ENCODE measurements around the gene GRM2.
A peak's percentile ranks its signal among the peaks of the same experiment; 100 is the strongest.

Gene GRM2

DNA sequence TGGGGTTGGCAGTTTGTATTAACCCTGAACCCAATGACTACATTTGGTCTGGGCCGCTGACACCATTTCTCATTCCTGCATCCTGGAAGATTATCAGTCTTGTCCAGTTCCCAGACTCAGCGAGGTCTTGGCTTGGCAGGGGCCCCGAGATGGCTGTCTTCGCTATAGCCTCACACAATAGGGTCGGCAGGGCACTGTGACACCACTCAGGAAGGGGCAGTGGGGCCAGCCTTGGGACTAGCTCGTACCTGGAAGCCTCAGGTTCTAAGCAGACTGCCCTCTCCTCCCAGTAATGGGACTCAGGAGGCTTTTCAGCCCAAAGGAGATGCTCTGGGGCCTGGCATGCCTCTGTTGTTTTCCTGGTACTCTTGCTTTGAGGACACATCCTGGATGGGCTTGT is 26.7 kb upstream of the GRM2 start:
- no peak for DNase-seq (ENCODE audit: low read depth, low spot score)

GRCh38 chr3:51680663-51681230 is 26.1 kb upstream of the GRM2 start:
- no peak for DNase-seq (ENCODE audit: low read depth, low spot score)

DNA sequence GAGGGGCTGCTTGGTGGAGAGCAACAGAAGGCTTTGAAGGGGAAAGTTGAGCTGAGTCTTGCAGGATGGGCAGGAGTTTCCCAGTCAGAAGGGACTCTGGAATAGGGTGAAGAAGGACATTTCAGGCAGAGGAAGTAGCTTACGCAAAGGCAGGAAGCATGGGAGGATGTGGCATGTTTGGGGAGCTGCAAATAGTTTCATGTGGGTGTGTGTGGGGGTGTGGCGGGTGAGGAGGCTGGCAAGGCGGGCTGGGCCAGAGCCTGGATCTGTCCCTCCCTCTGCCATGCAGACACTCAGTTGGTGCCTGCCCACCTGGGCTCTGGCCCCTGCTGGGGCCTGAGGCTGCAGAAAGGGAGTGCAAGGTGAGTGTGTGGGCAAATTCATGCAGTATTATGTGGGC is 25.4 kb upstream of the GRM2 start:
- no peak for DNase-seq (ENCODE audit: low read depth, low spot score)

DNA sequence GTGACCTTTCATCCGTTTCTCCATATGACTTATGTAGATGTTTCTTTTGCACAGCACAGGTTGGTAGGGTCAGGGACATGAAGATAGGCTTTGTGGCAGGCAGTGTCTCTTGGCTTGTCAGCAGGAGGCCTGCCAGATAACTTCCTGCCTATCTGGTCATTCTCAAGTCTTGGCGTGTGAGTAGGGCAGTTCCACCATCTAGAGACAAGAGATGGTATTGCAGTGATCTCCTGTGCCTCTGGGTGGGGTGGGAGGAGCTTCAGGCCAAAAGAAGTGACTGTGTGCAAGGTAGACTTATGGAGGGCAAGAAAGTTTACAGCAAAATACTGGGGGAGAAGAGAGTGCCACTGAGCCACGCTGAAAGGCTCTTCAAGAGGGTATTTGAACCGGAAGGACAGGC is 24.8 kb upstream of the GRM2 start:
- peak; percentile 72 for DNase-seq (ENCODE audit: low read depth, low spot score)

GRCh38 chr3:51682526-51682925 is 24.3 kb upstream of the GRM2 start:
- DNase-seq (ENCODE audit: low read depth, low spot score) = no peak

DNA sequence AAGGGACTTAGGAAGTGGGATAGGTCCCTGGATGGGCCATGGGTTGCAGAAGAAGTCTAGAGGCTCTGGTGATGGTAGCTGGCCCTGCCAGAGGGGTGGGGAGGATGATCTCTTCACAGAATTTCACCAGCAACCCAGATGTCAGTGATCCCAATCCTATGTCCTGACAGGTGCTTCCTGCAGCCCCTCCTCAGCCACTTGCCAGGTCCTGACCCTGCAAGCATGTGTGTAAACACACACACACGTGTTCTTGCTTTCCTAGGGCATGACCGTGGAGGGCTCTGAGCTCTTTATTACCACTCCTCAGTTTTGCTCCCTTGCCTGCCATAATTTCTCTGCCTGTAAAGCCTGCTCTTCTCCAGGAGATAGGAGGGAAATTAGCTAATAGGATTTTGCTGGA is 23.3 kb upstream of the GRM2 start:
- no peak for DNase-seq (ENCODE audit: low read depth, low spot score)

- no peak for DNase-seq (ENCODE audit: low read depth, low spot score)
Measured at GRCh38 chr3:51684971-51685751, 21.7 kb upstream of the GRM2 start.

- DNase-seq (ENCODE audit: low read depth, low spot score) = no peak
Measured at GRCh38 chr3:51686056-51686455, 20.8 kb upstream of the GRM2 start.

GRCh38 chr3:51686512-51687215 is 20.2 kb upstream of the GRM2 start:
- DNase-seq (ENCODE audit: low read depth, low spot score) = no peak

DNA sequence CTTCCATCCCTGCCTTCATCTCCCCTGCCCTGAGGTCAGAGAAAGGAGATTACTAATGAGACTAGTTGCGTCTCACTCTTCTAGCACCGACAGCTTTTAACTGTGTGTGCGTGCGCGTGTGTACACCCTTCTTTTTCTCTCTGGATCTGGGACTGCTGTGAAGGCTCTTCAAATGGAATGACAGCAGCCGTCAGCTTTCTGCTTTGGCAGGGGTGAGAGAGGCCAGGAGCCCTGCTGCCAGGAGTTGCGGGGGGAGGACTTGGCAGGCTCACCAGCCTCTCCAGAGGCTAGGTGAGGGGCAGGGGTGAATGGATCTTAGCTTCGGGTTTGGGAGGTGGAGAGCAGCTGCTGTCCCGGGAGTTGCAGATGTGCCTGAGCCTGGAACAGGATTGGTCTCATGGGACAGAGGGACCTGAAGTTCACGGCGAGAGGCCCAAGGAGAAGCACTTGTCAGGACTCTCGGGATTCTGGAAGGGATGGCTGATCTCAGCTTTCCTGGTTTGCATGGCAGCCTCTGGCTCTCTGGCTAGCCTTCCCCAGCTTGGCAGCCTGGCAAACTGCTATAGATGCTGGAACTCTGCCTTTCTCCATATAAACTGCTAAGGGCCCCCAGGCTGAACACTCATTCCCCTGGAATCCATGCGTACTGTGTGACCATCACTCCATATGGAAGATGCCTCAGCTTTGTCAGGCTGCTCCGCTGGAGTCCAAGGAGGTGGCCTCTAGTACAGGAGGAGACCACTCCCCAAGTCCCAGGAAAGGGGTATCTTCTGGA is 19.2 kb upstream of the GRM2 start:
- DNase-seq (ENCODE audit: low read depth, low spot score) = no peak

DNA sequence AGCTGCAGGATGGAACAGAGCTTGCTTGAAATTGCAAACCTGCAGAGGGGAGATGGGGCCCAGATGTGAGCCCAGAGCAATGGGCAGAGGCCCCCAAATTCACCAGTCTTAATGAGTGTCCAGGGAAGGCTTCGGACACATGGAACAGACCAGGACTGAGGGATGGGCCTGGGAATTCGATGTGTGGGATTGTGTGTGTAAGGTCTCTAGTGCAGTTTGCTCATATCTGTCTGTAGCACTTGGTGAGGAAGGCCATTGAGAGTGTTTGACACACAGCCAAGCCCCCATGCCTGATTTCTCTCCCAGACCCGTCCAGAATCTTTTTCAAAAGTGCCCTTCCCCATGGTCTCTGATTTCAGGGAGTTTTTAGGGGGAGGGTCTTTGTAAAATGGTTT is 18.7 kb upstream of the GRM2 start:
- no peak for DNase-seq (ENCODE audit: low read depth, low spot score)

GRCh38 chr3:51691021-51691420 is 15.8 kb upstream of the GRM2 start:
- DNase-seq (ENCODE audit: low read depth, low spot score) = no peak

- DNase-seq (ENCODE audit: low read depth, low spot score) = no peak
Measured at GRCh38 chr3:51691949-51692348, 14.9 kb upstream of the GRM2 start.

DNA sequence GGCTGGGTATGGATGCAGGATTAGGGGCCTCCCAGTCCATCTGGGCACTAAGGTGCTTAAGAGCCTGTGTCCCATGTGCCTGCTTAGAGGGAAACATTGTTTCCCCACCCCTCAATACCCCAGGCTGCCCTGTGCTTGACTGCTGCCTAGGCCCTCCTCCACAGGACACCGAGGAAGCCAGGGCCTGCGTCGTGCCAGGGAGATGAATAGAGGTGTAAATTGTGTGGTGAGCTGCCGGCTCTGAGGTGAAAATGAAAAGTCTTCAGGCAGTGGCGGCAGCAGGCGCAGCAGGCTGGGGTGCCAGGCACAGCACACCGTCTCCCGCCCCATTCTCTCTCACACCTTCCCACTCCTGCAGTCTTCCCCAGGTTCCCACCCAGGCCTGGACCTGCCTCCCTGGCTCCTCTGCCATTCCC is 13.9 kb upstream of the GRM2 start:
- no peak for DNase-seq (ENCODE audit: low read depth, low spot score)

- no peak for DNase-seq (ENCODE audit: low read depth, low spot score)
Measured at GRCh38 chr3:51696954-51697353, 9.9 kb upstream of the GRM2 start.

- no peak for DNase-seq (ENCODE audit: low read depth, low spot score)
Measured at GRCh38 chr3:51698209-51698608, 8.7 kb upstream of the GRM2 start.

DNA sequence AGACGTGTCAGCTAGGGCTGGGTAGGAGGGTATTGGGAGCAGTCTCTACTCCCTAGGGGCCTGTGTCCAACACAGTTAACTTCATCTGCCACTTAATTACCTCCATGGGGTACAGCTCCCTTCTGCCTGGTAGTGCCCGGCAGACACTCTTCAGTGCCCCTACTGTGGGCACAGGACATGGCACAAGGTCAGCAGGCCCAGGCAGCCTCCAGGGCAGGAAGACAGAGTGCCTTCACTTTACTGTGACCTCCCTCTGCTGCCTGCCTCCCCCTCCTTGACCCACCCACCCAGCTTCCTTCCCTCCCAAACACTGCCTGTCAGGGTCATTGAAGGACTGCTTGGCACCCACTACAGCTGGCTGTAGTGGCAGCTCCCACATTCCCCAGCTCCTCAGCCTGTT is 6.5 kb upstream of the GRM2 start:
- DNase-seq (ENCODE audit: low read depth, low spot score) = no peak

- no peak for DNase-seq (ENCODE audit: low read depth, low spot score)
Measured at GRCh38 chr3:51702156-51702555, 4.7 kb upstream of the GRM2 start.

DNA sequence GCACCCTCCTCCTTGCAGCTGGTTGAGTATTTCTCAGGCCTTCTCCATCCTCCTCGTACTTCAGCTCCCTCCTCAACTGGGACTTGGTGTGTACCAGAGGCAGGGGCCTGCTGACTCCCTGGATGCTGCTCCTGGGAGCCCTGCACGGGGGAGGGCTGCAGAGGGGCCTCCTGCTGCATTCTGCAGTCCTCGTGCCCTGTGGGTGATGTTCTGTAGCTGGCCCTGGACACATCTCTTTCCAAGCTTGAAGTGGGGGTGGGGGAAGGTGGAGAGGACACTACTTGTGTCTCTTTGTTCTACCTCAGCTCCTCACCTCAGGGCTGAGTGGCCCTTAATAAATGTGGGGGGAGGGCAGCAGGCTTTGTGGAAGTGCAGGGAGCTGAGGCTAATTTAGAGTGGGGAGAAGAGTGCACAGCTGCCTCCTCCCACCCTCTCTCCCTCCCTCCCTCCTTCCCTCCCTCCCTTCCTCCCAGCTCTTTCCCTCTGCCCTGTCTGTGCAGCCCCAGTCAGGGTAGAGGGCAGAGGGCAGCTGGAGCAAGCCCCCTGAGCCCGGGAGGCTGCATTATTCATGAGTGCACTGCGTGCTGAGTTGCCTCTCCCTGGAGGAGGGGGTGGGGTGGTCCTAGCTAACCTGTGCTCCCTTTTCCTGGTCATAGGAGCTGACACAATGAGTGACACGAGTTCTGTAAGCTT is 3.7 kb upstream of the GRM2 start:
- DNase-seq (ENCODE audit: low read depth, low spot score) = no peak

DNA sequence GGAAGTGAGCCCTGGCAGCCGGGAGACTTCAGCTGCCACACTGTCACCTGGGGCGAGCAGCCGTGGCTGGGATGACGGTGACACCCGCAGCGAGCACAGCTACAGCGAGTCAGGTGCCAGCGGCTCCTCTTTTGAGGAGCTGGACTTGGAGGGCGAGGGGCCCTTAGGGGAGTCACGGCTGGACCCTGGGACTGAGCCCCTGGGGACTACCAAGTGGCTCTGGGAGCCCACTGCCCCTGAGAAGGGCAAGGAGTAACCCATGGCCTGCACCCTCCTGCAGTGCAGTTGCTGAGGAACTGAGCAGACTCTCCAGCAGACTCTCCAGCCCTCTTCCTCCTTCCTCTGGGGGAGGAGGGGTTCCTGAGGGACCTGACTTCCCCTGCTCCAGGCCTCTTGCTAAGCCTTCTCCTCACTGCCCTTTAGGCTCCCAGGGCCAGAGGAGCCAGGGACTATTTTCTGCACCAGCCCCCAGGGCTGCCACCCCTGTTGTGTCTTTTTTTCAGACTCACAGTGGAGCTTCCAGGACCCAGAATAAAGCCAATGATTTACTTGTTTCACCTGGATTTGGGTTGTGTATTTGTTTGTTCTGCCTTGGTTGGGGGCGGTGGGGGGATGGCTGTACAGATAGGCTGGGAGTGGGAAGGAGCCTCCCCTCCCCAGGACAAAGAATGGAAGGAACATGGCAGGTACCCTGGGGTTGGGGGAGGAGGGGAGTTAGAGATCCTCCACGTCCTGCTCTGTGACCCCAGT is 2.9 kb upstream of the GRM2 start:
- no peak for DNase-seq (ENCODE audit: low read depth, low spot score)

- no peak for DNase-seq (ENCODE audit: low read depth, low spot score)
Measured at GRCh38 chr3:51704511-51704950, 2.3 kb upstream of the GRM2 start.
